Caco-2 (cell line): ENCODE data around the gene RNFT2. TPM values are rescaled to one million over a fixed set of nuclear protein-coding genes. Genes with fewer than 3 reads are reported as not detected.

Experiments used
- BruUV-seq: library from RNA; stranded (reverse); fragments of 400-500 nt; replicated peaks from 2 replicates; lab custom pipeline; 2021; lab: Mats Ljungman, UMichigan
- CTCF ChIA-PET: fragments of 300-600 bp; sonication (Branson Sonifier 250); formaldehyde crosslinking; loops from one replicate; lab custom pipeline; 2022; ENCODE audit warnings: antibody characterized with exemption; lab: Charles Lee
- POLR2A ChIA-PET: fragments of 300-600 bp; sonication (Branson Sonifier 250); formaldehyde crosslinking; loops from one replicate; lab custom pipeline; 2022; ENCODE audit warnings: antibody characterized with exemption; lab: Charles Lee
- DNase-seq, 2 experiments: peaks; one replicate each; pipeline versions ENCODE4 v3.0.0 to v3.0.0-alpha.2; 2020 to 2022
- H3K27me3 ChIP-seq: replicated peaks from 2 replicates; pipeline ENCODE4 v1.6.0; 2011; ENCODE audit warnings: low read length; ENCODE audit not compliant: control insufficient read depth, insufficient read depth
- H3K36me3 ChIP-seq: 2 replicates; pipeline ENCODE4 v1.5.1; 2011; ENCODE audit warnings: low read length; ENCODE audit not compliant: control insufficient read depth, insufficient read depth
- H3K4me1 ChIP-seq: fragments of 250-450 bp; sonication (Bioruptor Pico); 2 replicates; pipeline ENCODE4 v1.5.1; 2020; ENCODE audit warnings: mild to moderate bottlenecking
- H3K4me3 ChIP-seq: 2 replicates; pipeline ENCODE4 v1.5.1; 2011; ENCODE audit warnings: low read depth, mild to moderate bottlenecking, control low read depth, low read length
- H3K9me3 ChIP-seq: fragments of 250-450 bp; sonication (Bioruptor Pico); 2 replicates; pipeline ENCODE4 v1.5.1; 2020; ENCODE audit warnings: mild to moderate bottlenecking, moderate library complexity
- H3K27ac Mint-ChIP-seq: one replicate; pipeline ENCODE4 v1.8.0; 2022; ENCODE audit warnings: mixed read lengths; ENCODE audit not compliant: unreplicated experiment
- H3K27me3 Mint-ChIP-seq: one replicate; pipeline ENCODE4 v1.8.0; 2022; ENCODE audit warnings: mixed read lengths; ENCODE audit not compliant: insufficient read depth, unreplicated experiment
- H3K36me3 Mint-ChIP-seq: one replicate; pipeline ENCODE4 v1.8.0; 2022; ENCODE audit warnings: mild to moderate bottlenecking, mixed read lengths; ENCODE audit not compliant: insufficient read depth, unreplicated experiment
- H3K4me1 Mint-ChIP-seq: one replicate; pipeline ENCODE4 v1.8.0; 2022; ENCODE audit warnings: low read depth, mixed read lengths; ENCODE audit not compliant: unreplicated experiment
- H3K4me3 Mint-ChIP-seq: one replicate; pipeline ENCODE4 v1.8.0; 2022; ENCODE audit warnings: mild to moderate bottlenecking, moderate library complexity, mixed read lengths; ENCODE audit not compliant: unreplicated experiment
- H3K9me3 Mint-ChIP-seq: one replicate; pipeline ENCODE4 v1.8.0; 2022; ENCODE audit warnings: mixed read lengths; ENCODE audit not compliant: unreplicated experiment
- intact Hi-C: fragments of 100-400 bp; cut with micrococcal nuclease; formaldehyde crosslinking; loops from one replicate; pipeline ENCODE4 v1.10.0; 2022; ENCODE audit not compliant: unreplicated experiment
- total RNA-seq: library from RNA; stranded (reverse); gene quantifications from 2 replicates; pipeline ENCODE4 v1.2.3, GENCODE V29; 2022
- TF ChIP-seq, protein P1 (sequence below), 2 experiments: fragments of 200-600 bp in 1 of 2; IDR thresholded peaks; 1 replicate in 1 of 2; 2 replicates in 1 of 2; pipeline versions ENCODE4 v1.5.1 to v1.8.0; 2011 to 2022; ENCODE audit warnings: antibody characterized with exemption in 1 of 2, control low read depth in 1 of 2, inconsistent platforms in 1 of 2, low read depth in 1 of 2, low read length in 1 of 2, mild to moderate bottlenecking in 1 of 2, moderate library complexity in 1 of 2; ENCODE audit not compliant: insufficient read depth in 1 of 2, severe bottlenecking in 1 of 2, unreplicated experiment in 1 of 2

The RNFT2 gene
- total RNA-seq, 1 experiment from 2014 or later, result 11.6 TPM

DNA sequence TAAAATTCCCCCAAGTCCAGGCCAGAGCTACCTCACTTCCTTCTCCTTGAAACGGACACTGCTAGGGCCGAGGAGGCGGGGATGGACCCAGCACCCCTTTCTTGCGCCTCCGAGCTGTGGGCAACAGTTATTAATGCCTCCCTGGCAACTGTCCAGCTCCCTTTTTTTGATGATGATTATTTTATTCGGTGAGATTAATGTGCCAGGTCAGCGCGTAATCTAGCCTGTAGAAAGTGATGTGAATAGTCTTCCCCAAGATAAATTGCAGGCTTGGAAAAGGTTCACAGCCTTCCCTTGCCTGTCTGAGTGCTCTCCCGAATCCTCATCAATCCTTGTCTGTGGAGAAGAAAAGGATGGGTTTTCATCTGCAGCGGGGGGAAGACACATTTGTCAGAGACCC is 54.3 kb downstream of the RNFT2 start:
- POLR2A ChIA-PET, result no interaction called here
- BruUV-seq, result no TSS peak
- CTCF ChIA-PET, result interaction anchor here (0.5 kb wide), 1 partner anchor 89 kb away, joined by 3 read pairs; no protein-coding TSS in a partner anchor
- Histone ChIP-seq H3K9me3 (no peaks in the 10 kb centered on the region), H3K4me1 (no peaks in the 10 kb centered on the region), H3K36me3 (no peaks in the 10 kb centered on the region), H3K27me3 (no peaks in the 10 kb centered on the region), H3K4me3 (no peak overlapping the region)
- no peaks in the 10 kb centered on the region for H3K4me1 Mint-ChIP-seq
- DNase-seq, result no peak
- no peaks in the 10 kb centered on the region for H3K9me3 Mint-ChIP-seq
- H3K4me3 Mint-ChIP-seq, result no peak overlapping the region
- H3K27ac Mint-ChIP-seq, result no peak overlapping the region
- peaks cover 5% of the 10 kb centered on the region for H3K36me3 Mint-ChIP-seq
- no peaks in the 10 kb centered on the region for H3K27me3 Mint-ChIP-seq
- TF ChIP-seq, protein P1, sequence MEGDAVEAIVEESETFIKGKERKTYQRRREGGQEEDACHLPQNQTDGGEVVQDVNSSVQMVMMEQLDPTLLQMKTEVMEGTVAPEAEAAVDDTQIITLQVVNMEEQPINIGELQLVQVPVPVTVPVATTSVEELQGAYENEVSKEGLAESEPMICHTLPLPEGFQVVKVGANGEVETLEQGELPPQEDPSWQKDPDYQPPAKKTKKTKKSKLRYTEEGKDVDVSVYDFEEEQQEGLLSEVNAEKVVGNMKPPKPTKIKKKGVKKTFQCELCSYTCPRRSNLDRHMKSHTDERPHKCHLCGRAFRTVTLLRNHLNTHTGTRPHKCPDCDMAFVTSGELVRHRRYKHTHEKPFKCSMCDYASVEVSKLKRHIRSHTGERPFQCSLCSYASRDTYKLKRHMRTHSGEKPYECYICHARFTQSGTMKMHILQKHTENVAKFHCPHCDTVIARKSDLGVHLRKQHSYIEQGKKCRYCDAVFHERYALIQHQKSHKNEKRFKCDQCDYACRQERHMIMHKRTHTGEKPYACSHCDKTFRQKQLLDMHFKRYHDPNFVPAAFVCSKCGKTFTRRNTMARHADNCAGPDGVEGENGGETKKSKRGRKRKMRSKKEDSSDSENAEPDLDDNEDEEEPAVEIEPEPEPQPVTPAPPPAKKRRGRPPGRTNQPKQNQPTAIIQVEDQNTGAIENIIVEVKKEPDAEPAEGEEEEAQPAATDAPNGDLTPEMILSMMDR (IDR thresholded peaks at IDR 0.05; ENCODE audit: insufficient read depth in 1 of 2, low read depth in 1 of 2, low read length in 1 of 2, severe bottlenecking in 1 of 2, unreplicated experiment in 1 of 2), result no peak
- intact Hi-C loops, result no loop called here

DNA sequence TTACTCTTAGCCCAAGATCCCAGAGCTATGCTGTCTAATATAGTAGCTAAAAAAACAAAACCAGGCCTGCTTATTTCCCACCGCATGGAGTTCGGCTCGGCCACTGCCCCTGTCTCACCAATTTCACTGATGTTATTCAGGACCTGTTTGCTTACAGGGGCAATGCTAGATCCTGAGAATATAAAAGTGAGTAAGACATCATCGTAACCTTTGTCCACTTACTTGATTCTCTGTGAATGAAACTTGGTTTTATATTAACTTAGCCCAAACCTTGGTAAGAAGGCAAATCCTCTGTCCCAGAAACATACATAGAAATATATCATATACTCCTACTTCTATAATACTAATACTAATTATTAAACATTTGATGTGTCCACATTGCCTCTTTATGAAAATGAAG is 56.6 kb downstream of the RNFT2 start:
- intact Hi-C loops, result no loop called here
- ChIA-PET CTCF (no interaction called here), POLR2A (no interaction called here)

DNA sequence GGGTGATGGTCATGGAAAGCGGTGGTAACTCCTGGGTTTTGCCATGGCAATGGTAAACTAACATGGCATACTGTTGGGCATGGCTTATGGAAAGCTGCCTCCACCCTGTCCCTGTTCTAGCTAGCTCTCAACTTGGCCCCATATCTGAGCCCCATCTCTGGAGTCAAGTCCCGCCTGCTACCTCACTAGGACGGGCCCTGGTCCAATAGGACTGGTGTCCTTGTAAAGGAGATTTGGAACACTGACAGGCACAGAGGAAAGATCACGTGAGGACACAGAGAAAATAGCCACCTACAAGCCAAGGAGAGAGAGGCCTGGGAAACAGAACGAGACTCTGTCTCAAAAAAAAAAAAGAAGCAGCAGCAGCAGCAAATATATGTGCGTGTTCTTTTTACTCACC is 59.8 kb downstream of the RNFT2 start:
- Mint-ChIP-seq H3K9me3 (no peaks in the 10 kb centered on the region), H3K36me3 (peaks cover 5% of the 10 kb centered on the region), H3K4me1 (no peaks in the 10 kb centered on the region), H3K27ac (no peak overlapping the region), H3K27me3 (no peaks in the 10 kb centered on the region), H3K4me3 (no peak overlapping the region)
- TF ChIP-seq, protein P1 (IDR thresholded peaks at IDR 0.05; ENCODE audit: insufficient read depth in 1 of 2, low read depth in 1 of 2, low read length in 1 of 2, severe bottlenecking in 1 of 2, unreplicated experiment in 1 of 2), result no peak
- no TSS peak for BruUV-seq
- intact Hi-C loops, result no loop called here
- DNase-seq, result no peak
- Histone ChIP-seq H3K4me3 (no peak overlapping the region), H3K4me1 (no peaks in the 10 kb centered on the region), H3K9me3 (no peaks in the 10 kb centered on the region), H3K36me3 (no peaks in the 10 kb centered on the region), H3K27me3 (no peaks in the 10 kb centered on the region)
- ChIA-PET CTCF (no interaction called here), POLR2A (no interaction called here)

More for the DNA sequence above, 56.6 kb downstream of the RNFT2 start:
- Mint-ChIP-seq H3K36me3 (peaks cover 5% of the 10 kb centered on the region), H3K27me3 (no peaks in the 10 kb centered on the region), H3K27ac (no peak overlapping the region), H3K4me3 (no peak overlapping the region), H3K4me1 (no peaks in the 10 kb centered on the region), H3K9me3 (no peaks in the 10 kb centered on the region)
- Histone ChIP-seq H3K4me3 (no peak overlapping the region), H3K9me3 (no peaks in the 10 kb centered on the region), H3K27me3 (no peaks in the 10 kb centered on the region), H3K4me1 (no peaks in the 10 kb centered on the region), H3K36me3 (no peaks in the 10 kb centered on the region)
- no TSS peak for BruUV-seq
- DNase-seq, result no peak
- TF ChIP-seq, protein P1 (IDR thresholded peaks at IDR 0.05; ENCODE audit: insufficient read depth in 1 of 2, low read depth in 1 of 2, low read length in 1 of 2, severe bottlenecking in 1 of 2, unreplicated experiment in 1 of 2), result no peak
